ENCODE measurements around the gene ST3GAL5.

Gene ST3GAL5

GRCh38 chr2:85844486-85844885 lies 44.3 kb downstream of the ST3GAL5 start:
- ChIA-PET CTCF (no interaction called here), POLR2A (no interaction called here)
- DNase-seq (ENCODE audit: extremely low spot score), result no peak
- TF ChIP-seq BHLHE40 (IDR thresholded peaks at IDR 0.05; ENCODE audit: borderline replicate concordance), result no peak
- no peak for TF ChIP-seq CTBP1 (IDR thresholded peaks at IDR 0.05; ENCODE audit: borderline replicate concordance)
- no peak for TF ChIP-seq L3MBTL2 (conservative IDR thresholded peaks at IDR 0.05)
- TF ChIP-seq LEF1 (IDR thresholded peaks at IDR 0.05; ENCODE audit: borderline replicate concordance), result no peak
- TF ChIP-seq FOXA1 (IDR thresholded peaks at IDR 0.05), result no peak
- no peak for TF ChIP-seq FOXM1 (IDR thresholded peaks at IDR 0.05; ENCODE audit: borderline replicate concordance)
- TF ChIP-seq PKNOX1 (IDR thresholded peaks at IDR 0.05), result no peak
- TF ChIP-seq ARNT (IDR thresholded peaks at IDR 0.05), result no peak
- TF ChIP-seq TARDBP (IDR thresholded peaks at IDR 0.05), result no peak
- TF ChIP-seq ELF4 (IDR thresholded peaks at IDR 0.05), result no peak
- no peak for TF ChIP-seq HDGF (IDR thresholded peaks at IDR 0.05; ENCODE audit: borderline replicate concordance)
- TF ChIP-seq SUZ12 (IDR thresholded peaks at IDR 0.05), result no peak
- TF ChIP-seq ZNF384 (IDR thresholded peaks at IDR 0.05), result no peak
- no peak for TF ChIP-seq FOXK2 (IDR thresholded peaks at IDR 0.05)
- TF ChIP-seq NFRKB (IDR thresholded peaks at IDR 0.05), result no peak

- DNase-seq (ENCODE audit: extremely low spot score), result peak; percentile 40
- POLR2A ChIA-PET, result no interaction called here
- TF ChIP-seq SP1 (IDR thresholded peaks at IDR 0.05) (no peak), ELF4 (IDR thresholded peaks at IDR 0.05) (no peak), BHLHE40 (IDR thresholded peaks at IDR 0.05; ENCODE audit: borderline replicate concordance) (no peak), ZNF384 (IDR thresholded peaks at IDR 0.05) (no peak), CTBP1 (IDR thresholded peaks at IDR 0.05; ENCODE audit: borderline replicate concordance) (no peak), L3MBTL2 (conservative IDR thresholded peaks at IDR 0.05) (no peak), HDGF (IDR thresholded peaks at IDR 0.05; ENCODE audit: borderline replicate concordance) (no peak), FOXK2 (IDR thresholded peaks at IDR 0.05) (no peak), LEF1 (IDR thresholded peaks at IDR 0.05; ENCODE audit: borderline replicate concordance) (no peak), FOXM1 (IDR thresholded peaks at IDR 0.05; ENCODE audit: borderline replicate concordance) (no peak), NFRKB (IDR thresholded peaks at IDR 0.05) (no peak), ARNT (IDR thresholded peaks at IDR 0.05) (no peak), TARDBP (IDR thresholded peaks at IDR 0.05) (no peak), FOXA1 (IDR thresholded peaks at IDR 0.05) (no peak), SUZ12 (IDR thresholded peaks at IDR 0.05) (no peak), PKNOX1 (IDR thresholded peaks at IDR 0.05) (no peak)
- CTCF ChIA-PET, result no interaction called here
Observed at GRCh38 chr2:85843543-85843942, 45.2 kb downstream of the ST3GAL5 start.

GRCh38 chr2:85840091-85840490 lies 48.7 kb downstream of the ST3GAL5 start:
- TF ChIP-seq HDGF (IDR thresholded peaks at IDR 0.05; ENCODE audit: borderline replicate concordance) (no peak), FOXA1 (IDR thresholded peaks at IDR 0.05) (no peak), LEF1 (IDR thresholded peaks at IDR 0.05; ENCODE audit: borderline replicate concordance) (no peak), SP1 (IDR thresholded peaks at IDR 0.05) (no peak), FOXK2 (IDR thresholded peaks at IDR 0.05) (no peak), PKNOX1 (IDR thresholded peaks at IDR 0.05) (no peak), SUZ12 (IDR thresholded peaks at IDR 0.05) (no peak)
- no peak for DNase-seq (ENCODE audit: extremely low spot score)
- ChIA-PET CTCF (no interaction called here), POLR2A (no interaction called here)

- ChIA-PET CTCF (no interaction called here), POLR2A (no interaction called here)
- TF ChIP-seq BHLHE40 (IDR thresholded peaks at IDR 0.05; ENCODE audit: borderline replicate concordance), result no peak
- no peak for TF ChIP-seq ARNT (IDR thresholded peaks at IDR 0.05)
- no peak for TF ChIP-seq FOXM1 (IDR thresholded peaks at IDR 0.05; ENCODE audit: borderline replicate concordance)
- TF ChIP-seq LEF1 (IDR thresholded peaks at IDR 0.05; ENCODE audit: borderline replicate concordance), result no peak
- TF ChIP-seq SP1 (IDR thresholded peaks at IDR 0.05), result no peak
- no peak for TF ChIP-seq FOXA1 (IDR thresholded peaks at IDR 0.05)
- TF ChIP-seq NFRKB (IDR thresholded peaks at IDR 0.05), result no peak
- no peak for TF ChIP-seq CTBP1 (IDR thresholded peaks at IDR 0.05; ENCODE audit: borderline replicate concordance)
- TF ChIP-seq TARDBP (IDR thresholded peaks at IDR 0.05), result no peak
- TF ChIP-seq ZNF384 (IDR thresholded peaks at IDR 0.05), result no peak
- no peak for TF ChIP-seq L3MBTL2 (conservative IDR thresholded peaks at IDR 0.05)
- no peak for TF ChIP-seq SUZ12 (IDR thresholded peaks at IDR 0.05)
- TF ChIP-seq HDGF (IDR thresholded peaks at IDR 0.05; ENCODE audit: borderline replicate concordance), result no peak
- no peak for TF ChIP-seq ELF4 (IDR thresholded peaks at IDR 0.05)
- no peak for TF ChIP-seq FOXK2 (IDR thresholded peaks at IDR 0.05)
- TF ChIP-seq PKNOX1 (IDR thresholded peaks at IDR 0.05), result no peak
- no peak for DNase-seq (ENCODE audit: extremely low spot score)
Observed at GRCh38 chr2:85839461-85839860, 49.3 kb downstream of the ST3GAL5 start.

GRCh38 chr2:85838641-85839040 lies 50.1 kb downstream of the ST3GAL5 start:
- TF ChIP-seq L3MBTL2 (conservative IDR thresholded peaks at IDR 0.05) (no peak), BHLHE40 (IDR thresholded peaks at IDR 0.05; ENCODE audit: borderline replicate concordance) (no peak), TARDBP (IDR thresholded peaks at IDR 0.05) (no peak), LEF1 (IDR thresholded peaks at IDR 0.05; ENCODE audit: borderline replicate concordance) (no peak), FOXM1 (IDR thresholded peaks at IDR 0.05; ENCODE audit: borderline replicate concordance) (no peak), SUZ12 (IDR thresholded peaks at IDR 0.05) (no peak), CTBP1 (IDR thresholded peaks at IDR 0.05; ENCODE audit: borderline replicate concordance) (no peak), FOXA1 (IDR thresholded peaks at IDR 0.05) (no peak), ZNF384 (IDR thresholded peaks at IDR 0.05) (no peak)
- ChIA-PET POLR2A (interaction anchor here (1.2 kb wide), 1 partner anchor 13 kb away, joined by 3 read pairs; no protein-coding TSS in a partner anchor), CTCF (no interaction called here)
- DNase-seq (ENCODE audit: extremely low spot score), result no peak

Data from HEK293T (cell line).